Measurements from ENCODE around the gene ATP4B.

GRCh38 chr13:113617961-113618360, 40.0 kb downstream of the ATP4B start:
- no peak for TF ChIP-seq CTCF (IDR thresholded peaks at IDR 0.05)
- no peak for TF ChIP-seq RAD21 (conservative IDR thresholded peaks at IDR 0.05 in 1 of 2, IDR thresholded peaks at IDR 0.05 in 1 of 2)
- TF ChIP-seq MAX (IDR thresholded peaks at IDR 0.05) = no peak
- no peak for TF ChIP-seq ZSCAN20 (CRISPR knock-in tag; IDR thresholded peaks at IDR 0.05)
- no peak for TF ChIP-seq REST (IDR thresholded peaks at IDR 0.05)
- no peak for TF ChIP-seq ELK1 (IDR thresholded peaks at IDR 0.05; ENCODE audit: low read depth, low read length)
- no peak for TF ChIP-seq POLR2AphosphoS2 (conservative IDR thresholded peaks at IDR 0.05; ENCODE audit: low read length)
- no peak for TF ChIP-seq EP300 (IDR thresholded peaks at IDR 0.05)
